HG03066 (cell line): Measurements from ENCODE around the gene MBNL1.
"Not testable (repeated sequence)": the region's sequence is repeated elsewhere in the genome, so short reads cannot be mapped to it uniquely, and the experiment has no call there.

Experiments
- ATAC-seq: cut with Tn5 transposase; IDR thresholded peaks from one replicate; pipeline ENCODE4 v1.9.1; 2021; ENCODE audit warnings: low read depth; ENCODE audit not compliant: unreplicated experiment

The MBNL1 gene

GRCh38 chr3:152395764-152396163 is 127.0 kb downstream of the MBNL1 start:
- no peak for ATAC-seq

- ATAC-seq, result no peak
Measured at GRCh38 chr3:152396867-152397266, 128.1 kb downstream of the MBNL1 start.

- ATAC-seq, result not testable (repeated sequence)
Measured at GRCh38 chr3:152397348-152397747, 128.6 kb downstream of the MBNL1 start.

- no peak for ATAC-seq
Measured at GRCh38 chr3:152398495-152398894, 129.8 kb downstream of the MBNL1 start.

GRCh38 chr3:152399374-152399773 is 130.6 kb downstream of the MBNL1 start:
- no peak for ATAC-seq

- ATAC-seq, result no peak
Measured at GRCh38 chr3:152400887-152401286, 132.2 kb downstream of the MBNL1 start.

GRCh38 chr3:152402695-152403451 is 134.1 kb downstream of the MBNL1 start:
- ATAC-seq, result no peak

GRCh38 chr3:152403632-152404066 is 134.9 kb downstream of the MBNL1 start:
- no peak for ATAC-seq

GRCh38 chr3:152404976-152405375 is 136.2 kb downstream of the MBNL1 start:
- ATAC-seq, result no peak

- no peak for ATAC-seq
Measured at GRCh38 chr3:152405915-152406802, 137.4 kb downstream of the MBNL1 start.

GRCh38 chr3:152413240-152413639 is 144.5 kb downstream of the MBNL1 start:
- no peak for ATAC-seq

GRCh38 chr3:152416808-152417580 is 148.3 kb downstream of the MBNL1 start:
- no peak for ATAC-seq

- ATAC-seq, result no peak
Measured at GRCh38 chr3:152419748-152420147, 151.0 kb downstream of the MBNL1 start.

- ATAC-seq, result no peak
Measured at GRCh38 chr3:152421162-152421561, 152.4 kb downstream of the MBNL1 start.

- no peak for ATAC-seq
Measured at GRCh38 chr3:152426393-152426792, 157.7 kb downstream of the MBNL1 start.

- no peak for ATAC-seq
Measured at GRCh38 chr3:152428577-152428976, 159.8 kb downstream of the MBNL1 start.

GRCh38 chr3:152430223-152431002 is 161.7 kb downstream of the MBNL1 start:
- ATAC-seq, result no peak

GRCh38 chr3:152434142-152434541 is 165.4 kb downstream of the MBNL1 start:
- no peak for ATAC-seq

- ATAC-seq, result not testable (repeated sequence)
Measured at GRCh38 chr3:152435210-152435609, 166.5 kb downstream of the MBNL1 start.
